GM12878 (cell line): ENCODE results near the gene DNAAF2.

Experiments
- CREB1 ChIP-seq: IDR thresholded peaks from 2 replicates; pipeline ENCODE4 v1.6.1; 2012; ENCODE audit warnings: low read depth, mild to moderate bottlenecking, inconsistent platforms
- FOXK2 ChIP-seq: fragments of 450-650 bp; IDR thresholded peaks from 2 replicates; pipeline ENCODE4 v1.6.1; 2017; ENCODE audit warnings: mild to moderate bottlenecking, moderate library complexity
- GABPA ChIP-seq: IDR thresholded peaks from 2 replicates; pipeline ENCODE4 v1.6.1; 2014; ENCODE audit warnings: antibody characterized with exemption, low read depth, mild to moderate bottlenecking, inconsistent platforms
- POLR2A ChIP-seq: IDR thresholded peaks from 2 replicates; pipeline ENCODE4 v1.6.1; 2011; ENCODE audit warnings: low read depth, mild to moderate bottlenecking, low read length
- POLR2AphosphoS5 ChIP-seq: IDR thresholded peaks from 2 replicates; pipeline ENCODE4 v1.6.1; 2011; ENCODE audit warnings: mild to moderate bottlenecking, low read length, inconsistent platforms
- SRF ChIP-seq, 2 experiments: IDR thresholded peaks; 2 replicates each; pipeline ENCODE4 v1.6.1; 2011; ENCODE audit warnings: low read depth in 2 of 2, low read length in 2 of 2, mild to moderate bottlenecking in 1 of 2, moderate library complexity in 1 of 2
- TAF1 ChIP-seq: IDR thresholded peaks from 2 replicates; pipeline ENCODE4 v1.6.1; 2011; ENCODE audit warnings: mild to moderate bottlenecking, low read depth, low read length, borderline replicate concordance
- TARDBP ChIP-seq: IDR thresholded peaks from 2 replicates; pipeline ENCODE4 v1.6.1; 2016; ENCODE audit warnings: borderline replicate concordance
- TF ChIP-seq, protein P1 (sequence below), 3 experiments: IDR thresholded peaks in 2 of 3; conservative IDR thresholded peaks in 1 of 3; 2 replicates each; pipeline ENCODE4 v1.5.1; 2011; ENCODE audit warnings: low read depth in 3 of 3, low read length in 3 of 3, mild to moderate bottlenecking in 3 of 3, control low read depth in 2 of 3, moderate library complexity in 2 of 3, inconsistent platforms in 1 of 3, mixed read lengths in 1 of 3; ENCODE audit not compliant: control insufficient read depth in 2 of 3, insufficient read depth in 1 of 3; ENCODE audit errors: extremely low read depth in 1 of 3
- TF ChIP-seq, protein P2 (sequence below): IDR thresholded peaks from 2 replicates; pipeline ENCODE4 v1.6.1; 2011; ENCODE audit warnings: borderline replicate concordance, low read depth, mild to moderate bottlenecking, moderate library complexity, mixed read lengths, low read length; ENCODE audit not compliant: insufficient read depth; ENCODE audit errors: extremely low read length

DNA sequence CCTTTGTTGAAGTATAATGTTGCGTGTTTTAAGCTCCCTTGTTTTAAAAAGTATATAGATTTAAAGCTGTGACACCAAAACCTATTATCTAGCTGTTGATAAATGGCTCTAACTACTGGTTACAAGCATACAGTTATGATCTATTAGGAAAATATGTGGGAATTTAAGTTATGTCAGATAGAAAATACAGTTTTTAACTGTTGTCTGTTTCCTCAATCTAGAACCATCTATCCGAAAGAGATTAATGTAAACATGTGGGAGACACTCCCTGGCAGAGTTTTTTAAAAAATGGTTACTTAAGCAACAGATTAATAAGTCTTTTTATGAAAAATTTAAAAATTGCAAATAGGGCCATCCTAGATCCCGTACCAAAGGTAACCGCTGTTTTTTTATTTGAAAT is 22.8 kb downstream of the DNAAF2 start:
- no peak for TF ChIP-seq FOXK2
- no peak for TF ChIP-seq CREB1
- TF ChIP-seq POLR2AphosphoS5, result no peak
- TF ChIP-seq, protein P1, sequence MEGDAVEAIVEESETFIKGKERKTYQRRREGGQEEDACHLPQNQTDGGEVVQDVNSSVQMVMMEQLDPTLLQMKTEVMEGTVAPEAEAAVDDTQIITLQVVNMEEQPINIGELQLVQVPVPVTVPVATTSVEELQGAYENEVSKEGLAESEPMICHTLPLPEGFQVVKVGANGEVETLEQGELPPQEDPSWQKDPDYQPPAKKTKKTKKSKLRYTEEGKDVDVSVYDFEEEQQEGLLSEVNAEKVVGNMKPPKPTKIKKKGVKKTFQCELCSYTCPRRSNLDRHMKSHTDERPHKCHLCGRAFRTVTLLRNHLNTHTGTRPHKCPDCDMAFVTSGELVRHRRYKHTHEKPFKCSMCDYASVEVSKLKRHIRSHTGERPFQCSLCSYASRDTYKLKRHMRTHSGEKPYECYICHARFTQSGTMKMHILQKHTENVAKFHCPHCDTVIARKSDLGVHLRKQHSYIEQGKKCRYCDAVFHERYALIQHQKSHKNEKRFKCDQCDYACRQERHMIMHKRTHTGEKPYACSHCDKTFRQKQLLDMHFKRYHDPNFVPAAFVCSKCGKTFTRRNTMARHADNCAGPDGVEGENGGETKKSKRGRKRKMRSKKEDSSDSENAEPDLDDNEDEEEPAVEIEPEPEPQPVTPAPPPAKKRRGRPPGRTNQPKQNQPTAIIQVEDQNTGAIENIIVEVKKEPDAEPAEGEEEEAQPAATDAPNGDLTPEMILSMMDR (IDR thresholded peaks at IDR 0.05 in 2 of 3, conservative IDR thresholded peaks at IDR 0.05 in 1 of 3; ENCODE audit: control insufficient read depth in 2 of 3, extremely low read depth in 1 of 3, insufficient read depth in 1 of 3, low read depth in 3 of 3, low read length in 3 of 3), result no peak
- no peak for TF ChIP-seq SRF (IDR thresholded peaks at IDR 0.05; ENCODE audit: low read depth in 2 of 2, low read length in 2 of 2)
- no peak for TF ChIP-seq GABPA
- TF ChIP-seq TARDBP, result no peak
- TF ChIP-seq, protein P2, sequence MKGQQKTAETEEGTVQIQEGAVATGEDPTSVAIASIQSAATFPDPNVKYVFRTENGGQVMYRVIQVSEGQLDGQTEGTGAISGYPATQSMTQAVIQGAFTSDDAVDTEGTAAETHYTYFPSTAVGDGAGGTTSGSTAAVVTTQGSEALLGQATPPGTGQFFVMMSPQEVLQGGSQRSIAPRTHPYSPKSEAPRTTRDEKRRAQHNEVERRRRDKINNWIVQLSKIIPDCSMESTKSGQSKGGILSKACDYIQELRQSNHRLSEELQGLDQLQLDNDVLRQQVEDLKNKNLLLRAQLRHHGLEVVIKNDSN, result no peak
- TF ChIP-seq POLR2A, result no peak
- TF ChIP-seq TAF1, result no peak
